HG02970 (cell line): ENCODE measurements around the gene KLHL2.
"Not testable (repeated sequence)": the region's sequence is repeated elsewhere in the genome, so short reads cannot be mapped to it uniquely, and the experiment has no call there.

ENCODE experiments used
- ATAC-seq: cut with Tn5 transposase; IDR thresholded peaks from one replicate; pipeline ENCODE4 v1.9.1; 2021; ENCODE audit warnings: mild to moderate bottlenecking, moderate library complexity, moderate number of reproducible peaks; ENCODE audit not compliant: unreplicated experiment, low FRiP score

Gene KLHL2, protein sequence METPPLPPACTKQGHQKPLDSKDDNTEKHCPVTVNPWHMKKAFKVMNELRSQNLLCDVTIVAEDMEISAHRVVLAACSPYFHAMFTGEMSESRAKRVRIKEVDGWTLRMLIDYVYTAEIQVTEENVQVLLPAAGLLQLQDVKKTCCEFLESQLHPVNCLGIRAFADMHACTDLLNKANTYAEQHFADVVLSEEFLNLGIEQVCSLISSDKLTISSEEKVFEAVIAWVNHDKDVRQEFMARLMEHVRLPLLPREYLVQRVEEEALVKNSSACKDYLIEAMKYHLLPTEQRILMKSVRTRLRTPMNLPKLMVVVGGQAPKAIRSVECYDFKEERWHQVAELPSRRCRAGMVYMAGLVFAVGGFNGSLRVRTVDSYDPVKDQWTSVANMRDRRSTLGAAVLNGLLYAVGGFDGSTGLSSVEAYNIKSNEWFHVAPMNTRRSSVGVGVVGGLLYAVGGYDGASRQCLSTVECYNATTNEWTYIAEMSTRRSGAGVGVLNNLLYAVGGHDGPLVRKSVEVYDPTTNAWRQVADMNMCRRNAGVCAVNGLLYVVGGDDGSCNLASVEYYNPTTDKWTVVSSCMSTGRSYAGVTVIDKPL

DNA sequence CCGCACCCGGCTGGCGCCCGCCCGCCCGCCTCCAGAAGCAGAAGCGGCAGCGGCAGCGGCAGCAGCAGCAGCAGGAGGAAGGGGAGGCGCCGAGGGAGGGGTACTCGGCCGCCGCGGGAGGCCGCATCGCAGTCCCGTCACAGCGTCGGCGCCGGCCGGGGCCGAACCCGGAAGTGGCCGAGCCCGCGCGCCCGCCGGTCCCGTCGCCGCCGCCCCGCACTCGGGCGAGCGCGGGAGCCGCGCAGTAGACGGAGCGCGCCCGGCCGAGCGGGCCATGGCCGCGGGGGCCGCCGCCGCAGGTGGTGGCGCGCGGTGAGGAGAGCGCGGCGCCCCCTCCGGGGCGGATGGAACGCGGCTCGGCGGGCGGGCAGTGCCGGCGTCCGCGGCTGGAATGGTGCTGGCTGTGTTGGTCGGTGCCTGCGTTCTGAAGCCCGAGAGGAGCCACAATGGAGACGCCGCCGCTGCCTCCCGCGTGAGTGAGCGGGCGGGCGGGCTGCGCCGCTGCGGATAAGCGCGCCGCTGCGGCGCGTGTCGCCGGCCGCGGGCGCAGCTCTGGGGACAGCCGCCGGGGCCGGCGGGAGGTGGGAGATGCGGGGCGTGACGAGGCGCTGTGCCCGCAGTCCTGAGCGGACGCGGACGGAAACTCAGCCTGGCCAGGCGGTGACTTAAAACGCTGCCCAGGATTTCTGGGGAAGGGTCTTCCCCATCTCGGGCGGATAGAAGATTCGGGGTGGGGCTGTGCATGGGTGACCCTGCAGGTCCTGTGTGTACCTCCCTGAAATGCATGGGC lies at the start of gene KLHL2:
Gene KLHL2, plus strand, starts transcription at position 131 of the 790 bp plus-strand sequence. Its CDS starts 316 bp downstream, at position 447.
- peak; percentile 95 for ATAC-seq

DNA sequence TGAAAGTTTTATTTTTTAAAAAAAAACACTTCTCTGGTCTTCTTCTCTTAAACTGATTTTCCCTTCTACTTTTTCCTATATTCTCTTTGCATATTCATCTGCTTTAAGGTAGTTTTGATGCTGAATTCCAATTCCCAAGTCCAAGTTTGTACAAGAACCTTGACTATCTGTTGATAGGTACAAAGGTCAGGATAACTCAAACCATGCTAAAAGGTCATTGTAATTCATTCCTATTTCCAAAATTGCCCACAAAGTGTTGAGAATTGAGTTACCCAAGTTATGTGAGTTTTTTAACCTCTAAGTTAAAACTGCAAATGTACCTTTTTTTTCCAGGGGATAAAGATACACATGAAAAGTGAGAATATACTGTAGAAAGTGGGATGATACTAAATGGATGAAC lies 48.6 kb upstream of the KLHL2 start:
- ATAC-seq, result no peak

DNA sequence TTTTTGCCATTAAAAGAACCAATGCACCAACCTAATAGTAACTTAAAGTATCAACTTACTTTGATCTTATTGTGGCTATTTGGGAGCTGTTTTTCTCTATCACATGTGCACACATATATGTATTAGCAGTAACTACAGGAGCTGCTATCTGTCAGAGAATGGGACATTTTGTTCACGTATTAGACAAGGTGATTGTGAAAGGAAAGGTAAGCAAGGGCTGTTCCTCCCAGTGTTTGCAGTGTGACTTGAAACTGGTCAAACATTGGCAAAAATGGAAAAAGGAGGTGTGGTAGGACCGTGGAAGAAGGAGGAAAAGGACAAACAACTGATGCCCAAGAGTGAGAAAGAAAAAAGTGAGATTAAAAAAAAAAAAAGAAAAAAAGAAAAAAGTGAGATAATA lies 43.1 kb upstream of the KLHL2 start:
- no peak for ATAC-seq

DNA sequence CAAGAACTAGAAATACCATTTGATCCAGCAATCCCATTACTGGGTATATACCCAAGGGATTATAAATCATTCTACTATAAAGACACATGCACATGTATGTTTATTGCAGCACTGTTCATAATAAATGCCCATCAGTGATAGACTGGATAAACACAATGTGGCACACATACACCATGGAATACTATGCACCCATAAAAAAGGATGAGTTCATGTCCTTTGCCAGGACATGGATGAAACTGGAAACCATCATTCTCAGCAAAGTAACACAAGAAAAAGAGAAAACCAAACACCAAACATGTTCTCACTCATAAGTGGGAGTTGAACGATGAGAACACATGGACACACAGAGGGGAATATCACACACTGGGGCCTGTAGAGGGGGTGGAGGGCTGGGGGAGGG lies 40.5 kb upstream of the KLHL2 start:
- not testable (repeated sequence) for ATAC-seq

DNA sequence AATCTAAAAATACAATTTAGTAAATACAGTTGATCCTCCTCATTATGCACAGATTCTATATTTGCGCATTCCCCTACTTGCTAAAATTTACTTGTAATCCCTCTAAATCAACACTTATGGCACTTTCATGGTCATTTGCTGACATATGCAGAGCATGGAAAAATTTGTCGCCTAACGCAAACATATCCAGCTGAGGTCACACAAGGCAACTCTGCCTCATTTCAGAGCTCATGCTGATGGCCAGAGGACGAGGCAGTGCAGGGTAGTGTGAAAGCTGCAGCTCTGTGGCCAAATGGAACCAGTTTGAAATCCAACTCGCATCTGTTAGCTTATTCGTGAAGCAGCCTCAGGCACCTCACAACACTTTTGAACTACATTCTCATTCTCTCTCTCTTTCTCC lies 39.7 kb upstream of the KLHL2 start:
- ATAC-seq, result no peak

DNA sequence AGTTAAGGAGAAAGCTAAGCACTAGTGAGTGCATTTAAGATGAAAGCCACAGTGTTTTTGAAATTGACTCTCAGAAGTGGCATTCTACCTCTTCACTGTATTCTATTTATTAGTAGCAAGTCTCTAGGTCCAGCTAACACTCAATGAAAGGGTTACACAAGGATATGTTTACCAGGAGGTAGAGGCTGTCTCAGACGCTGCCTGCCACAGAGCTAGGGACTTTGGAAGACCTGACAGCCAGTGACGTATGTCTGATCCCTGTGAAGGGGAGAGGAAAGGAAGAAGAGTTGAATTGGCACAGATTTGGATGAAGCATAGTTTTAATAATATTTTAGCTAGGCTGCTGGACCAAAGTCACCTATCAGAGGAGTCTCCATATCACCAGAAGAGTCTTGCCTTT lies 36.5 kb upstream of the KLHL2 start:
- no peak for ATAC-seq

DNA sequence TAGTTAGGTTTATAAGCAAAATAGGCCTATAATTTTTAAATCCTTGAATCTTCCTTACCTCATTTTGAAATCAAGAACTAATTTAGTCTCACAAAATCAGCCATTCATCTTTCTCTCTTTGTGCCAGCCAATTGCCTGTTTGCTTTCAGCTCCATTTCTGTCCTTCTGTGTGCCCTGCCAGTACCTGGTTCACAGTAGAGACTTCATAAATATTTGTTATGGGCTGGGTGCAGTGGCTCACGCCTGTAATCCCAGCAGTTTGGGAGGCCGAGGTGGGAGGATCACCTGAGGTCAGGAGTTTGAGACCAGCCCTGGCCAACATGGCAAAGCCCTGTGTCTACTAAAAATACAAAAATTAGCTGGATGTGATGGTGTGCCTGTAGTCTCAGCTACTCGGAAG lies 31.9 kb upstream of the KLHL2 start:
- ATAC-seq, result not testable (repeated sequence)

DNA sequence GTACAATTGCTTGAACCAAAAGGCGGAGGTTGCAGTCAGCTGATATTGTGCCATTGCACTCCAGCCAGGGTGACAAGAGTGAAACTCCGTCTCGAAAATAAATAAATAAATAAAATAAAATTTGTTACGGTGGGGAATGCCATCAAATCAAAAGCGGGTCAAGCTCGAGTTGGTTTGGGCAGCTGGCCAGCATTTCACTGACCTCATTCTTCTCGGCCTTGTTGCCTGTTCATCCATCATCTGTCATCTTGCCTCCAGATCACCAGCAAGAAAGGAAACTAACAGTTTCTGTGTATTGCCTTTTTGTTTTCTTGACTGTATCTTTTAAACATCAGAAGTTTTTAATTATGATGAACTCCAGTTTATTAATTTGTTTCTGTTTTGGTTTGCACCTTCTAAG lies 31.5 kb upstream of the KLHL2 start:
- no peak for ATAC-seq

DNA sequence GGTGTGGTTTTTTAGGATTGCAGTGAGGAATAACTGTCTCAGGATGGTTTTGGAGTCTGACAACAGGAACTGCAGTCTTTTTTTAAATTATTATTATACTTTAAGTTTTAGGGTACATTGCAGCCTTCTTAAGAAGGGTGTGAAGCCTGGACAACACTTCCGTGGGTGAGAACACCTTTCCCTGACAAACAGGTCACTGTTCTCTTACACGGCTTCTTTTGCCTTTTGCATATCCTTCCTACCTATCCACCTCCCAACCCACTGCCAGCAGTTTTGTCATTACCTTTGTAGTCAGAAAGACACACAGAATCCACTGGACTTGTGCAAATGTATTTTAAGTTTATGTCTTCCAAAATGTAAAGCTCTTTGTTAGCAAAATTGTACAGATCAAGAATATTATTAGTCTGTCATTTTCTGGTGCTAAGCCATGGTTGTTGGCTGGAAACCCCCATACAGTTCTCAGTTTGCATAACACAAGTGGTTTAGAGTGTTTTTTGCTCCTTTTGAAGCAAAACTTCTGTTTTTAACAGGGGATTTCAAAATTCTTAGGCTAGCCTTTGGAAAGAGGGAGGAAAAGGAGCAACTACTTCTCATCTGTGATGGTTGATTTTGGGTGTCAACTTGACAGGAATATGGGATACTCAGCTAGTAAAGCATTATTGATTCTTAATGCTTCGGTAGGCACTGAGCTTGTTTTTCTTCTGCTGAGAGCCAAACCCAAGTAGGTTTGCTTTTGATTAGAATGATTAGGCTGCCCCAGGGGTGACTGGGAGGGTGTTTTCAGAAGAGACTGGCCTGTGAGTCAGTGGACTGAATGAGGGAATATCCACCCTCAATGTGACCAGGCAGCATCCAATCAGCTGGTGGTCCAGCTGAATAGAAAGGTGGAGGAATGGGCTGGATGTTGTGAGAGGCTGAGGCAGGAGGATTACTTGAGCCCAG lies 29.4 kb upstream of the KLHL2 start:
- ATAC-seq, result no peak

DNA sequence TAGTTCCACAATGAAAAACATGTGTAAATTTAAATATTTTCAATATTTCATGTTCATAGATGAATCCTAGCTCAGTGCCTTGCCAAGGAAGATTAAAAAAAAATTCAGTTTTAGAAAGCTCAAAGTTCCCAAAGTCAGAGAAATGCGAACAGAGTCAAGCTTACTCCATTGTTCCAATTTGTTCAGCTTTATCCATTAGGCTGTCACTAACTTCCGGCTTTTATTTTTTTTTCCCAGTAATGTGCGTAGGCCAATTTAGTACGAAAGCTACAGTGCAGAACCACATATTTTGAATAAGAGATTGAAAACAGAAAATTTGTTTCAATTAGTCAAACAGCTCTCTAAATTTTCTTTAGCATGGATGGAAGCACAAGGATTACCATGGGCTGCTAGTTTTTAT lies 23.1 kb upstream of the KLHL2 start:
- no peak for ATAC-seq

DNA sequence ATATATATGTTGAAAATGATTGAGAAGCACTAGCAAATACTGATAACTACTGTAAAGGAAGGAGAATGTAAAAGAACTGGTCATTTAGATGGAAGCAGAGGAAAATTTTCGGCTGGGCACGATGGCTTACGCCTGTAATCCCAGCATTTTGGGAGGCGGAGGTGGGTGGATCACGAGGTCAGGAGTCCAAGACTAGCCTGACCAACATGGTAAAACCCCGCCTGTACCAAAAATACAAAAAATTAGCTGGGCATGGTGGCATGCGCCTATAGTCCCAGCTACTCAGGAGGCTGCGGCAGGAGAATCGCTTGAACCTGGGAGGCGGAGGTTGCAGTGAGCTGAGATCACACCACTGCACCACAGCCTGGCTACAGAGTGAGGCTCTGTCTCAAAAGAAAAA lies 22.4 kb upstream of the KLHL2 start:
- not testable (repeated sequence) for ATAC-seq

DNA sequence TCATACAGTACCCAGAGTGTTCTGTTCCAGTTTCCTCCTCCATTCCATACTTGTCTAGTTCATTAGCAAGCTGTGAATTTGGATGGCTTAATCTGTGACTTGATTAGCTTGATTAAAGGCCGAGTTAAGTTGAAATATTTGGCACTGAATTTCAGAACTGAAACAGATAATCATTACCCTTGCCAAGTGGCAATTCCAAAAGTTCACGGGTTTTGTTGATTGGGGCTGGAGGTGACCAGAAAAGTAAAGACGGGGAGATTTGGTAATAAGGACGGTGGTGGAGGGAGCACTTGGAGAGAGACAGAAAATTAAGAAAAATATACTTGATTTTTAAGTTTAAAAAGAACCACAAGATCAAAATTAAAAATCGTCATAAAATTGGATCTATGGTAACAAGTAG lies 21.9 kb upstream of the KLHL2 start:
- no peak for ATAC-seq

DNA sequence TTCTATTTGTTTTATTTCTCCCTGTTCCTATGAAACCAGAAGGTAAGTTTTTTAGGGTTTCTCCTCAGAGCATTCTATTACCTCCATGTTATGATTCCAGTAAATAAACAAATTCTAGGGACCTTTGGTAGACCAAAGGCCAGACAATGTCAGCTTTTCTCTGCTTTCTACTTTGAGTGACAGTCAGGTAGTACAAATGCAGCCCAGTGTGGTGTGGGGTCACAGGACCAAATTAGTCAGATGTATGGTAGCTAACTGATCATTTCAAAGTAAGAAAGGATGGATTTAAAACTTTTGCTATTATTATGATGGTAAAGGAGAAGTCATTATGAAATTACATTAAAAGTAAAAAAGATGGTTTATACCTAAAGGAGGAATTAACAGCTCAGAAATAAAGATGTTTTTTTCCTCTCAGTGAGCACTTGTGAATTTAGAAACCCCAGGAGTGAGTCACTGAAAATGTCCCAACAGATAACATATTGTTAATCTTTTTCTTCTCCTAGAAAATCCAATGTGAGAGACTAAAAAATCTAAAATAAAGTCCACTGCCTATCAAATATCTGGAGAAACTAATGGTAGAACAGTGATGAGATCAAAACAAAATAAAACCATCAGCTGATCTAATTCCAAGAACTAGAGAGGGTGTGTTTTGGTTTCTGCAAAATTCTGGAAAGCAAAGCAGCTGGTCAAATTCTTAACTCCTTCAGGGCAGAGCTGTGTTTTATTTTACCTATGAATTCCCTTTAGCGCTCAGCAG lies 16.6 kb upstream of the KLHL2 start:
- ATAC-seq, result no peak

DNA sequence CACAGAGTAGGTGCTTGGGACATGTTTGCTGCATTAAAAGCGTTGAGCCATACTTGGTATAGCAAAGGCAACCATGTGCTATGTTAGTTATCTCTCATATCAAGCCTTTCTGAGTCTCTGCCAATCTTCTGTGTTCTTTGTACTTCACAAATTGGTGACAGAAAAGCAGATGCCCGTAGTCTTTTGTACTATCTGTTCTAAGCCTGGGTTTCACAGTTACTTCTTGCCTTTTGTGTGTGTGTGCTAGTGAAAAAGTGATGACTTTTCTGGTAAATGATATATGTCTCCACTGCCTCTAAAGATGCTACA lies 16.1 kb upstream of the KLHL2 start:
- no peak for ATAC-seq

DNA sequence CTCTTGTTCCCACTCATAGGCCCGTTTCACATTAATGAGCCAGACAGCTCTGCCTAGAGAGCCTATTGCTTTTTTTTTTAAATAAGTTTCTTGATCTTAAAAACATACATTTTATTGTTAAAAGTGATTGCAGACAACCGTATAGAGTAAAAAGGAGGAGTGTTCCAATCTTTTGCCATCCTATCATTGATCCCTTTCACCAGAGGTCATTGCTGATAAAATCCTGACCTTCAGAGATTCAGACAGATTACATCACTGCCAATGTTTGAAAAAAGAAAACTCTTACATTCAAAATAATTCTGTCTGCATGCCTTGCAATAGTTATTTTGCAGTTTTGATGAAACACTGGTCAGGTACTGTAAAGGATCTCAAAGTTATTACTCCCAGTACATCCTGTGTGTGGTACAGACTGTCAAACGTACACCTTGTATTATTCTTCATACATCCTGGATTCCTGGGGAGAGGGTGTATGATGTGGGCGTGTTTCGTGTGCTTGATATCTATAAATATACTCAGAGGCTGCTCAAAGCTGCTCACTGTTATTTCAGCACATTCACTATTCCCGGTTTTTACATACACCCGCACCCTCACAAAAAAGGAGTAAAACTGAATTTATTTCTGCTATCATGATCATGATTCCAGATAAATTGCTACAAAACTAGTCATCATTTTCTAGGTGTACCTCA lies 15.4 kb upstream of the KLHL2 start:
- no peak for ATAC-seq

DNA sequence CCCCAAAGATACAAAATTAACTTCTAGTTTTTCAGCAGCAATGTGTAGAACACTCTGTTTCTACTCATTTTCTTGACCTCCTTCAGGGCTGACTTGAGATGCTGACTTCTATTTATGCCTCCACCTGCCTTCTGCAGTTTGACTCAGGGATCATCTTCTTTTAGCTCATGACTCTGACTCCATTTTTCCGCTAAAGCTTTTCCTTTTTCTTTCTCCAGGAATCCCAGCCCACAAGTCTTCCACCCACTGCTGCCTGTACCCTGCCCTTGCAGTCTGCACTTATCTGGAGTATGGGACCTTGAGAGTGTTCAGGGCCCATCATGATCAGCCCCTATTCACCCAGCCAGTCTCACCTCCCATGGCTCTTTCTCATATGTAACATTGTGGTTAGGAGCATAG lies 14.9 kb upstream of the KLHL2 start:
- ATAC-seq, result no peak

DNA sequence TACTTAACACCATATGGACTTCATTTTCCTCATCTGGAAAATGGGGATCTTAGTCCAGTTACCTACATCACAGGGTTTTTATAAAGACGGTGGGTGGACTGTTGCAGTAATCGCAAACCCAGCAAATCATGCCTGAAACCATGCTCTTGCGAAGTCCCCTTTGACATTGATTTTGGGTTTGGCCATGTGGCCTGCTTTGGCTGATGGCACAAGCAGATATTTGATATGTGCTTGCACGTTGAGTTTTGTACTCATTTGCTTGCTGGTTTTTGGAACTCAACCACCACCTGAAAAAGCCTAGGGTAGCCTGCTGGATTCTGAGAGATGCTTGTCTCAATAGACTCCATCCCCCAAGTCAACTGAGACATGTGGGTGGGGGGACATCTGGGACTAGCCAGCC lies 14.4 kb upstream of the KLHL2 start:
- ATAC-seq, result no peak

DNA sequence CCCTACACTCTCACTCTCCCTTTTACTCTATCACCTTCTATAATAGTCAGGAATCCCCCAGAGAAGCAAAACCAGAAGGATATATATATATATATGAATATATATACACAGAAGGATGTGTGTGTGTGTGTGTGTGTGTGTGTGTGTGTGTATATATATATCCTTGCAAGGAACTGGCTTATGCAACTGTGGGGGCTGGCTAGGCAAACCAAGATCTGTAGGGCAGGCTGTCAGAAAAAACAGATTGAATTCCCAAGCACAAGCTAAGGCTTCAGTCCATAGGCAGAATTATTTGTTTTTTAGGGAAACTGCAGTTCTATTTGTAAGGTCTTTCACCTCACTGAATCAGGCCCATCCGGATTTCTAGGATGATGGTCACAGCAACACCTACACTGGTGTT lies 13.0 kb upstream of the KLHL2 start:
- no peak for ATAC-seq

DNA sequence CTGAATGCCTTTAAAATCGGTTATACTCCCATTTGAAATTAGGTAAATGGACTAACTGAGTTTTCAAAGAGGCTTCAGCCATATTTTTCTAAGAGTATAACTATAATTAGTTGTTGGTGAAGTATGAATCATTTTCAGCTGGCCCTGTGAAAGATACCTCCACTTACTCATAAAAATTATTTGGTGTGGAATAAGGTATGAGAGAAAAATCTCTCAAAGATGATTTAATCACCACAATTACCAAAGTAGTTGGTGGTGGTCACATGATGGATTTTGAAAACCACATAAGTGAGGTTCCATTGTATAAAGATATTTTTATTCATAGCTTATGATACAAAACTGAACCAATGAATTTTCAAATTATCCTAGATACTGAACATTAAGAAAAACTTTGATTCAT lies 9.0 kb upstream of the KLHL2 start:
- ATAC-seq, result no peak
